Mucosa of gallbladder (tissue), 1 donor: ENCODE measurements around the gene PDS5A. TPM values are rescaled to one million over a fixed set of nuclear protein-coding genes. Genes with fewer than 3 reads are reported as not detected.
"Not testable (repeated sequence)": the region's sequence is repeated elsewhere in the genome, so short reads cannot be mapped to it uniquely, and the experiment has no call there.

Experiments used
- DNase-seq: peaks from one replicate; pipeline ENCODE4 v3.0.0-alpha.2; 2020; ENCODE audit warnings: low spot score
- total RNA-seq: library from RNA; stranded (reverse); gene quantifications from one replicate; pipeline ENCODE4 v1.2.1, GENCODE V29; 2021
- donor health status: DM: no; HTN: no; CAD: no.

The PDS5A gene
- total RNA-seq, 1 donor from 2014 or later: 53.5 TPM

GRCh38 chr4:39825090-39825489 lies 152.6 kb downstream of the PDS5A start:
- no peak for DNase-seq

DNA sequence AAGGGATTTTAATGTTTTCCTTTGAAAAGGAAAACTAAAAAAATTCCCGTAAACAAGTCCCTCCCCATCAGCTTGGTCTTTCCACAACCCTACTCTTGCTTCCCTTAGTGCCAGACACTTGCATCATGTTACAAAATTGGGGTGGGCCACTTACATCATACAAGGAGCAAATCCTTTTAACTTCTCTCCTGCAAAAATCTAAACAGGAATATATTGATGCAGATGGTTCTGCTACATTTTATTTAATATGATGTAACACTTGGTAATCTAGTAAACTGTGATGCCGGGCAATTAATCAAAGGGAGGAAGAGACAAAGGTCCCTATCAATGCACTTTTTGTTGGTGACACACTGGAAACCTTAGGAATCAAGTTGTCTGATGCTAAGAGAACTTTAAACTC lies 154.5 kb downstream of the PDS5A start:
- DNase-seq: no peak

DNA sequence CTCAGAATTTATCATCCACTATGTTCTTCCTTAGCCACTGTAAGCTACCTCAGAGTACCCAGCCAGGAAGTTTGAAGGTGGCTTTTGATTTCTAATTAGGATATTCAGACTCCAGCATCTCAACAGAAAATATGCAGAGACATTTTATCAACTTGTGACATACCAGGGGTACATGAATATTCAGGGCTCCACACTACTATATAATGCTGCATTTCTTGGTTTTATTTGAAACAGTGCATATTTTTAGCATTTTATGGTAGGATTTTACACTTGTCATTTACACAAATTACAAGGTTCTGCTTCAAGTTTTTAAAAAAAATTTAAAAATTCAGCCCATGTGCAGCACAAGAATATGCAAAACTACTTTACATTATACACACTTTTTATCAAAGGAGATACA lies 155.0 kb downstream of the PDS5A start:
- no peak for DNase-seq

DNA sequence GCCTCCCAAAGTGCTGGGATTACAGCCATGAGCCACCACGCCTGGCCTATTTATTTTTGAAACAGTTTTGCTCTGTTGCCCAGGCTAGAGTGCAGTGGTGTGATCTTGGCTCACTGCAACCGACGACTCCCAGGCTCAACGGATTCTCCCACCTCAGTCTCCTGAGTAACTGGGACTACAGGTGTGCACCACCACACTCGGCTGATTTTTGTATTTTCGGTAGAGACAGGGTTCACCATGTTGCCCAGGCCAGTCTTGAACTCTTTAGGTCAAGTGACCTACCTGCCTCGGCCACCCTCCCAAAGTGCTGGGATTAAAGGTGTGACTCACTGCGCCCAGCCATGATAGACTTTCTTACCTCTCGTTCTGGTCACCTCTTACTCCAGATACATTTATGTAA lies 155.8 kb downstream of the PDS5A start:
- DNase-seq: no peak

DNA sequence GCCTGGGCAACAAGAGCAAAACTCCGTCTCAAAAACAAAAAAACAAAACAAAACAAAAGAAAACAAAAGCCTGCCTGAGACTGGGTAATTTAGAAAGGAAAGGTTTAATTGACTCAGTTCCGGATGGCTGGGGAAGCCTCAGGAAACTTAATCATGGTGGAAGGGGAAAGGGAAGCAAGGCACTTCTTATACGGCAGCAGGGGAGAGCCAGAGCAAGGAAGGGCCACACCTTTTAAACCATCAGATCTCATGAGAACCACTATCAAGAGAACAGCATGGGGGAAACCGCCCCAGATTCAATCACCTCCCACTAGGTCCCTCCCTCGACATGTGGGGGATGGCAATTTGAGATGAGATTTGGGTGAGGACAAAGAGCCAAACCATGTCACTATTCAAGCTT lies 157.5 kb downstream of the PDS5A start:
- no peak for DNase-seq

- DNase-seq: no peak
Observed at GRCh38 chr4:39818646-39819045, 159.1 kb downstream of the PDS5A start.

- no peak for DNase-seq
Observed at GRCh38 chr4:39814403-39815185, 163.1 kb downstream of the PDS5A start.

DNA sequence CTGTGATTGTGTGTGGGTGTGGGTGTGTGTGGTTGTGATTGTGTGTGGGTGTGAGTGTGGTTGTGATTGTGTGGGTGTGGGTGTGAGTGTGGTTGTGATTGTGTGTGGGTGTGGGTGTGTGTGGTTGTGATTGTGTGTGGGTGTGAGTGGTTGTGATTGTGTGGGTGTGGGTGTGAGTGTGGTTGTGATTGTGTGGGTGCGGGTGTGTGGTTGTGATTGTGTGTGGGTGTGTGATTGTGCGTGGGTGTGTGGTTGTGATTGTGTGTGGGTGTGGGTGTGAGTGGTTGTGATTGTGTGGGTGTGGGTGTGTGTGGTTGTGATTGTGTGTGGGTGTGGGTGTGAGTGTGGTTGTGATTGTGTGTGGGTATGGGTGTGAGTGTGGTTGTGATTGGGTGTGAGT lies 163.9 kb downstream of the PDS5A start:
- not testable (repeated sequence) for DNase-seq

- not testable (repeated sequence) for DNase-seq
Observed at GRCh38 chr4:39813033-39813432, 164.7 kb downstream of the PDS5A start.

DNA sequence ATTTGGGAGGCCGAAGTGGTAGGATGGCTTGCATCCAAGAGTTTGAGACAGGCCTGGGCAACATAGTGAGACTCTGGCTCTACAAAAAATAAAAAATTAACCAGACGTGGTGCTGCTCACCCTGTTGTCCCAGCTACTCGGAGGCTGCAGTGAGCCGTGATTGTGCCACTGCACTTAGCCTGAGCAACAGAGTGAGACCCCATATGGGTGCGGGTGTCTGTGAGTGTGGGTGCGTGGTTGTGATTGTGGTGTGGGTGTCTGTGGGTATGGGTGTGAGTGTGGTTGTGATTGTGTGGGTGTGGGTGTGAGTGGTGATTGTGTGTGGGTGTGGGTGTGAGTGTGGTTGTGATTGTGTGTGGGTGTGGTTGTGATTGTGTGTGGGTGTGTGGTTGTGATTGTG lies 165.2 kb downstream of the PDS5A start:
- no peak for DNase-seq

DNA sequence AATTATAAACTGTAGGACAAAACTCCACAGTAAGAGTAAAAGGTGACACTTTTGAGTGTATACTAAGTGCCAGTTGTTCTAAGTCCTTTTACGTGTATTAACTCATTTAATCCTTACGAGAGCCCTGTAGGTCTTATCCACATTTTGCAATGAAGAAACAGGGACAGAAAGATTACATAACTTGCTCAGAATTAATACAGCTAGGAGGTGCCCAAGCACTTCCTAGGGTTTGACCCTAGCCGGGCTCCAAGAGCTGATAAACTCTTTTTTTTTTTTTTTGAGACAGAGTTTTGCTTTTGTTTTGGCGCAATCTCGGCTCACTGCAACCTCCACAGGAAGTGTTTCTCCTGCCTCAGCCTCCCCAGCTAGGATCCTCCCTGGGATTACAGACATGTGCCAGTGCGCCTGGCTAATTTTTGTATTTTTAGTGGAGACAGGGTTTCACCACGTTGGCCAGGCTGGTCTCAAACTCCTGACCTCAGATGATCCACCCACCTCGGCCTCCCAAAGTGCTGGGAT lies 169.4 kb downstream of the PDS5A start:
- no peak for DNase-seq

GRCh38 chr4:39802005-39802404 lies 175.7 kb downstream of the PDS5A start:
- no peak for DNase-seq

GRCh38 chr4:39792976-39793375 lies 184.7 kb downstream of the PDS5A start:
- DNase-seq: not testable (repeated sequence)

DNA sequence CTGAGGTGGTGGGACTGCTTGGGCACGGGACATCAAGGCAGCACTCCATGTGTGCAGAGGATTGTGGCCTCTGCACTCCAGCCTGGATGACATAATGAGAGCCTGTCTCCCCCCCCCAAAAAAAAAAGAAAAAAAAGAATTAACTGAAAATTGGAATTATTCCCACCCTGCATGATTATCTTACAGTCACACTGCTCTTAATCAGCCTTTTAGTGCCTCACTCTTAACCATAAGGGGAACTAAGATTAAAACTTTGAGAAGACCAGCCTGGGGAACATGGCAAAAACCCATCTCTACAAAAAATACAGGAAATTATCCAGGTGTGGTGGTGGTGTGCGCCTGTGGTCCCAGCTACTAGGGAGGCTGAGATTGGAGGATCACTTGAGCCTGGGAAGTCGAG lies 185.2 kb downstream of the PDS5A start:
- DNase-seq: no peak

DNA sequence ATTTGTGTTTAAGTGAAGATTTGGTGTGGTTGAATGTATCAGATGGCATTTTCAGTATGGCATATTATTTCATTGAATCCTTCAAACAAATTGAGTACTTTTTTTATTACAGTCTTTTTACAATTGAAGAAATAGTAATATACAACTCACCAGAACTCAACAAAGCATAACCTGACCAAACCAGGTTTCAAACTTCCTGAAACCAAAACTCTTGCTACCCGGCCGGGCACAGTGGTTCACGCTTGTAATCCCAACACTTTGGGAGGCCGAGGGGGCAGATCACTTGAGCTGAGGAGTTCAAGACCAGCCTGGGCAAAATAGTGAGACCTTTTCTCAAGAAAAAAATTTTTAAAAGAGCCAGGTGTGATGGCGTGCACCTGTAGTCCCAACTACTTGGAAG lies 185.6 kb downstream of the PDS5A start:
- no peak for DNase-seq

DNA sequence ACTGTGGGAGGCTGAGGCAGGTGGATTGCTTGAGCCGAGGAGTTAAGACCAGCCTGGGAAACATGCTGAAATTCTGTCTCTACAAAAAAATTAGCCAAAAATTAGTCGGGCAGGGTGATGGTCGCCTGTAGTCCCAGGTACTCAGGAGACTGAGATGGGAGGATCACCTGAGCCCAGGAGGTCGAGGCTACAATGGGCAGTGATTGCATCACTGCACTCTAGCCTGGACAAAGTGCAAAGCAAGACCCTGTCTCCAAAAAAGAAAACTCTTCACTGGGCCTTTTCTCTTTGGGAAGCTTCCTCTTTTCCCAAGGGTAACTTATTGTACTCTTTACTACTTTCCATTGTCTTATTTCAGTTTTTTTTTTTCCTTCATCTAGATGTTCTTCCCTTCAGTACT lies 190.9 kb downstream of the PDS5A start:
- DNase-seq: no peak

- DNase-seq: no peak
Observed at GRCh38 chr4:39785083-39785482, 192.6 kb downstream of the PDS5A start.

GRCh38 chr4:39781988-39782387 lies 195.7 kb downstream of the PDS5A start:
- DNase-seq: not testable (repeated sequence)

Other genes with a start within 250 kb of the PDS5A start
- gene N4BP2, start 78.9 kb upstream of the PDS5A start, total RNA-seq: 4.3 TPM
- 7.9 TPM for gene RHOH, start 219.1 kb upstream of the PDS5A start, total RNA-seq